ENCODE measurements around the gene NR1H3.

- TF ChIP-seq, protein P1, sequence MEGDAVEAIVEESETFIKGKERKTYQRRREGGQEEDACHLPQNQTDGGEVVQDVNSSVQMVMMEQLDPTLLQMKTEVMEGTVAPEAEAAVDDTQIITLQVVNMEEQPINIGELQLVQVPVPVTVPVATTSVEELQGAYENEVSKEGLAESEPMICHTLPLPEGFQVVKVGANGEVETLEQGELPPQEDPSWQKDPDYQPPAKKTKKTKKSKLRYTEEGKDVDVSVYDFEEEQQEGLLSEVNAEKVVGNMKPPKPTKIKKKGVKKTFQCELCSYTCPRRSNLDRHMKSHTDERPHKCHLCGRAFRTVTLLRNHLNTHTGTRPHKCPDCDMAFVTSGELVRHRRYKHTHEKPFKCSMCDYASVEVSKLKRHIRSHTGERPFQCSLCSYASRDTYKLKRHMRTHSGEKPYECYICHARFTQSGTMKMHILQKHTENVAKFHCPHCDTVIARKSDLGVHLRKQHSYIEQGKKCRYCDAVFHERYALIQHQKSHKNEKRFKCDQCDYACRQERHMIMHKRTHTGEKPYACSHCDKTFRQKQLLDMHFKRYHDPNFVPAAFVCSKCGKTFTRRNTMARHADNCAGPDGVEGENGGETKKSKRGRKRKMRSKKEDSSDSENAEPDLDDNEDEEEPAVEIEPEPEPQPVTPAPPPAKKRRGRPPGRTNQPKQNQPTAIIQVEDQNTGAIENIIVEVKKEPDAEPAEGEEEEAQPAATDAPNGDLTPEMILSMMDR (IDR thresholded peaks at IDR 0.05; ENCODE audit: insufficient read depth, low read length): no peak
- TF ChIP-seq POLR2AphosphoS5 (IDR thresholded peaks at IDR 0.05; ENCODE audit: low read depth) (no peak), GABPA (IDR thresholded peaks at IDR 0.05; ENCODE audit: low read depth) (no peak), SPI1 (IDR thresholded peaks at IDR 0.05; ENCODE audit: borderline replicate concordance, low read depth) (no peak)
- TF ChIP-seq, protein P2, sequence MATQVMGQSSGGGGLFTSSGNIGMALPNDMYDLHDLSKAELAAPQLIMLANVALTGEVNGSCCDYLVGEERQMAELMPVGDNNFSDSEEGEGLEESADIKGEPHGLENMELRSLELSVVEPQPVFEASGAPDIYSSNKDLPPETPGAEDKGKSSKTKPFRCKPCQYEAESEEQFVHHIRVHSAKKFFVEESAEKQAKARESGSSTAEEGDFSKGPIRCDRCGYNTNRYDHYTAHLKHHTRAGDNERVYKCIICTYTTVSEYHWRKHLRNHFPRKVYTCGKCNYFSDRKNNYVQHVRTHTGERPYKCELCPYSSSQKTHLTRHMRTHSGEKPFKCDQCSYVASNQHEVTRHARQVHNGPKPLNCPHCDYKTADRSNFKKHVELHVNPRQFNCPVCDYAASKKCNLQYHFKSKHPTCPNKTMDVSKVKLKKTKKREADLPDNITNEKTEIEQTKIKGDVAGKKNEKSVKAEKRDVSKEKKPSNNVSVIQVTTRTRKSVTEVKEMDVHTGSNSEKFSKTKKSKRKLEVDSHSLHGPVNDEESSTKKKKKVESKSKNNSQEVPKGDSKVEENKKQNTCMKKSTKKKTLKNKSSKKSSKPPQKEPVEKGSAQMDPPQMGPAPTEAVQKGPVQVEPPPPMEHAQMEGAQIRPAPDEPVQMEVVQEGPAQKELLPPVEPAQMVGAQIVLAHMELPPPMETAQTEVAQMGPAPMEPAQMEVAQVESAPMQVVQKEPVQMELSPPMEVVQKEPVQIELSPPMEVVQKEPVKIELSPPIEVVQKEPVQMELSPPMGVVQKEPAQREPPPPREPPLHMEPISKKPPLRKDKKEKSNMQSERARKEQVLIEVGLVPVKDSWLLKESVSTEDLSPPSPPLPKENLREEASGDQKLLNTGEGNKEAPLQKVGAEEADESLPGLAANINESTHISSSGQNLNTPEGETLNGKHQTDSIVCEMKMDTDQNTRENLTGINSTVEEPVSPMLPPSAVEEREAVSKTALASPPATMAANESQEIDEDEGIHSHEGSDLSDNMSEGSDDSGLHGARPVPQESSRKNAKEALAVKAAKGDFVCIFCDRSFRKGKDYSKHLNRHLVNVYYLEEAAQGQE (IDR thresholded peaks at IDR 0.05; ENCODE audit: insufficient replicate concordance, low read depth): no peak
These were observed 28.6 kb upstream of the NR1H3 start for GRCh38 chr11:47229161-47229560.

All from HL-60 (cell line).